Stimulated activated CD8-positive, alpha-beta memory T cell treated with anti-CD3 and anti-CD28 coated beads, Interleukin-7, amount 100 ng/mL, for 1 hour (primary cell): ENCODE data around the gene ERMN.
"Not testable (repeated sequence)": the region's sequence is repeated elsewhere in the genome, so short reads cannot be mapped to it uniquely, and the experiment has no call there.

ENCODE experiments used
- DNase-seq, 2 donors: peaks; one replicate each; pipeline ENCODE4 v3.0.0-alpha.2; 2020; ENCODE audit warnings: low read depth in 2 of 2

ERMN gene

DNA sequence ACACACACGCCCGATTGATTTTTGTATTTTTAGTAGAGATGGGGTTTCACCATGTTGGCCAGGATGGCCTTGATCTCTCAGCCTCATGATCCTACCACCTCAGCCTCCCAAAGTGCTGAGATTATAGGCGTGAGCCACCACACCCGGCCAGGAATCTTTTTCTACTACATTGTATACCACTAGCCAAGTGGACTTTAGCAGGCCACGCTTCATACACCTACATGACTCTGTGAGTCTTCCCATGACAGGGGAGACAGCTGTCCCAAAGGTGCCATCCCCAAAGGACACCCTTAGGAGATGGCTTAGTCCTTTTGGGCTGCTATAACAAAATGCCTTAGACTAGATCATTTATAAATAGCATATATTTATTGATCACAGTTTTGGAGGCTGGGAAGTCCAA lies 32.8 kb downstream of the ERMN start:
- DNase-seq: no peak

- no peak for DNase-seq
Measured at GRCh38 chr2:157291018-157291417, 34.6 kb downstream of the ERMN start.

DNA sequence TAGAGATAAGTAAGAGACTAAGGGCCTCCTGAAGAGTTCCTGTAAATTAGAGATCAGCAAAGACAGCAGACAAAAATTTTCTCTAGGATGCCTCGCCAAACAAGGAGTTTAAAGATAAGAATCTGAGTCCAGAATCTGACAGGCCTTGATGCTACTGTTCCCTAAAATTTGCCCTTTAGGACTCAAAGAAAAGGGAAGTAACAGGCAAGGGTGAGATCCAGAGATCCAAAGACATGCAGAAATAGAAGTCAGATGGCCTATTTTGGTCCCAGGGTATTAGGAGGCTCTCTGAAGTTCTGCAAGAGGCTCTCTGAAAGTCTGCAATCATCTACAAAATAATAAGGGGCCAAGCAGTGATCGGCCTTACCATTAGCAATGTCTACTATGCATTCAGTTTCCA lies 35.1 kb downstream of the ERMN start:
- no peak for DNase-seq

GRCh38 chr2:157287160-157287559 lies 38.5 kb downstream of the ERMN start:
- no peak for DNase-seq

- DNase-seq: no peak
Measured at GRCh38 chr2:157283468-157283867, 42.2 kb downstream of the ERMN start.

- DNase-seq: no peak
Measured at GRCh38 chr2:157281316-157281715, 44.3 kb downstream of the ERMN start.

DNA sequence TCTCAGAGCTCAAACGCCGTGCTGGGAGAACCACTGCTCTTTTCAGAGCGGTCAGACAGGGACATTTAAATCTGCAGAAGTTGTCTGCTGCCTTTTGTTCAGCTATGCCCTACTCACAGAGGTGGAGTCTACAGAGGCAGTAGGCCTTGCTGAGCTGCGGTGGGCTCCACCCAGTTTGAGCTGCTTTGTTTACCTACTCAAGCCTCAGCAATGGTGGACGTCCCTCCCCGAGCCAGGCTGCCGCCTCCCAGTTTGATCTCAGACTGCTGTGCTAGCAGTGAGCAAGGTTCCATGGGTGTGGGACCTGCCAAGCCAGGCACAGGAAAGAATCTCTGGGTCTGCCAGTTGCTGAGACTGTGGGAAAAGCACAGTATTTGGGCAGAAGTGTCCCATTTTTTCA lies 46.3 kb downstream of the ERMN start:
- DNase-seq: not testable (repeated sequence)

DNA sequence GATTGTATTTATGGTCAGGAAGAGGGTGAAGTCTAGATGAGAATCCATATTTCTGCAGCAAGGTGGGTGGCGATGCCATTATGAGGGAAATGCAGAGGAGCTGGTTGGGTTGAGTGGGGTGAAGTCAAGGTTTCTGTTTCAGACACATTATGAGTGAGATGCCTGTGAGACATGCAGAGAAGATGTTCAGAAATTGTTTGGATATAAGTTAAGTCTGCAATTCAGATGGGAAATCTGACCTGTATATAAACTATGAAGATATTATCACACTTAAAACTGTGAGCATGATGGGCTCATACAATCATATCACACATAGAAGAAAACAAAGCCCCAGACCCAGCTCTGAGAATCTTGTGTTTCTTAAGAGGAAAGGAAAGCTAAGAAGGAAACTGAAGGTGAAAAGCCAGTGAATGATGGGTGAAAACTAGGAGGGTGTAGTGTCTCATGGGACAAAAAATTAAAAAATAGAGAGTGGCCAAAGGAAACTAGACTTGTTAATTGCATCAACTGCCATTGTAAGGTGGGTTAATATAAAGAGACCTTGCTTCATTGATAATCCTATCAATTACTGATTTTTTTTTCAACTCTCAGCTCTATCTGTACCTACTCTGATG lies 53.9 kb downstream of the ERMN start:
- no peak for DNase-seq

DNA sequence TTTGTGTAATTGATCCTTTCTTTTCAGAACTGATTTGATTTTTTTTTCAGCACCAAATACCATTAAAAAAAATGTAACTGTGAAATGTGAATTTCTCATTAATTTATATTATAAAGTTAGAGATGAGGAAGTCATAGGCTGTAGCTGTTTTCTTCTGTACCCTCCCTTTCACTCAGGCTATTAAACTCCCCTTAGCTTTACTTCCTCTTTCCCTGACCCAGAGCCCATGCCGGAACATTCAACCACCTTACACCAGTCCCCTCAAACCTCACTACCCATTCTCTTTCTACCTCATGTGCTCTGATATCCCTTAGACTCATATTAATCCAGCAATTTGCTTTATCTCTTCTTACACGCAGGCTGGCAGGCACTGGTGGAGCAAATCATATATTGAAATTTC lies 55.7 kb downstream of the ERMN start:
- DNase-seq: no peak

- no peak for DNase-seq
Measured at GRCh38 chr2:157269060-157269459, 56.6 kb downstream of the ERMN start.
